GM18519 (cell line): ENCODE measurements around the gene MYH6.
"Not testable (repeated sequence)": the region's sequence is repeated elsewhere in the genome, so short reads cannot be mapped to it uniquely, and the experiment has no call there.

Experiments used
- ATAC-seq: cut with Tn5 transposase; IDR thresholded peaks from one replicate; pipeline ENCODE4 v1.9.1; 2021; ENCODE audit warnings: mild to moderate bottlenecking, moderate library complexity; ENCODE audit not compliant: unreplicated experiment, low FRiP score

MYH6 gene

GRCh38 chr14:23407516-23408306 lies at the start of gene MYH6:
TSS of gene MYH6 (minus strand) at chr14:23408273. CDS start at chr14:23407223, 1,050 bp downstream.
- no peak for ATAC-seq

- ATAC-seq: not testable (repeated sequence)
Measured at GRCh38 chr14:23456883-23457586, 49.0 kb upstream of the MYH6 start.

- ATAC-seq: no peak
Measured at GRCh38 chr14:23454445-23454856, 46.4 kb upstream of the MYH6 start.

GRCh38 chr14:23452237-23452636 lies 44.2 kb upstream of the MYH6 start:
- no peak for ATAC-seq

- ATAC-seq: no peak
Measured at GRCh38 chr14:23450379-23450778, 42.3 kb upstream of the MYH6 start.

- ATAC-seq: no peak
Measured at GRCh38 chr14:23449314-23449713, 41.2 kb upstream of the MYH6 start.

GRCh38 chr14:23447361-23448350 lies 39.6 kb upstream of the MYH6 start:
- ATAC-seq: no peak

- no peak for ATAC-seq
Measured at GRCh38 chr14:23446291-23446851, 38.3 kb upstream of the MYH6 start.

- no peak for ATAC-seq
Measured at GRCh38 chr14:23445773-23446172, 37.7 kb upstream of the MYH6 start.

GRCh38 chr14:23444314-23444713 lies 36.2 kb upstream of the MYH6 start:
- no peak for ATAC-seq

GRCh38 chr14:23443881-23444280 lies 35.8 kb upstream of the MYH6 start:
- no peak for ATAC-seq

- ATAC-seq: no peak
Measured at GRCh38 chr14:23443411-23443812, 35.3 kb upstream of the MYH6 start.

GRCh38 chr14:23442721-23443356 lies 34.8 kb upstream of the MYH6 start:
- ATAC-seq: no peak

GRCh38 chr14:23441076-23441475 lies 33.0 kb upstream of the MYH6 start:
- ATAC-seq: no peak

GRCh38 chr14:23439107-23439835 lies 31.2 kb upstream of the MYH6 start:
- ATAC-seq: no peak

- no peak for ATAC-seq
Measured at GRCh38 chr14:23438101-23438971, 30.3 kb upstream of the MYH6 start.

GRCh38 chr14:23437133-23438100 lies 29.3 kb upstream of the MYH6 start:
- ATAC-seq: no peak
